SW480 (cell line): ENCODE data around the gene RPS21.

ENCODE experiments used
- DNase-seq: peaks from one replicate; pipeline ENCODE4 v3.0.0-alpha.2; 2016; ENCODE audit warnings: low spot score

The RPS21 gene

GRCh38 chr20:62396367-62397239 lies 9.7 kb downstream of the RPS21 start:
- DNase-seq, result no peak

DNA sequence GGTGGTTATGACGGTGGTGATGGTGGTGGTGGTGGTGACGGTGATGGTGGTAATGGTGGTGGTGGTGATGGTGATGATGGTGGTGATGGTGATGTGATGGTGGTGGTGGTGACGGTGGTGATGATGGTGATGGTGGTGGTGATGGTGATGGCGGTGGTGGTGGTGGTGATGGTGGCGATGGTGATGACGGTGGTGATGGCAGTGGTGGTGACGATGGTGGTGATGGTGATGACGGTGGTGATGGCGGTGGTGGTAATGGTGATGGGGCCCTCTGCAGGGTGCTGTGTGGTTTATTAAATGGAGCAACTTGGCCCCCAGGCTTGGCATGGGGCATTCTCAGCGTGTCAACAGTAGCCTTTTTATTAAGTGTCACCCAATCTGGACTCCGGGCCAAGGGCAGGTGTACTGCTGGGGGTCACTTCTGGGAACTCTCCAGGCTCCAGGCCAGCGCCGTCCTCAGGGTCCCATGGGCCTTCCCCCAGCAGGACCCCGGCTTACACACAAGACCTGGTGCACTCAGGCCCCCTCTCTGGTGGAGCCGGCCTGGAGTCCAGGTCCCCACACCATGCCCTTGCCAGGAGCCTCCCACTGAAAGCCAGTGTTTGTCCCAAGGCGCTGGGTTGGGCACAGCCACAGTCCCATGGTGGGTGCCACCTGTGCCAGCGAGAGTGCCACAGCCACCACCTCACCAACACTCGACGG lies 11.4 kb downstream of the RPS21 start:
- DNase-seq, result no peak

DNA sequence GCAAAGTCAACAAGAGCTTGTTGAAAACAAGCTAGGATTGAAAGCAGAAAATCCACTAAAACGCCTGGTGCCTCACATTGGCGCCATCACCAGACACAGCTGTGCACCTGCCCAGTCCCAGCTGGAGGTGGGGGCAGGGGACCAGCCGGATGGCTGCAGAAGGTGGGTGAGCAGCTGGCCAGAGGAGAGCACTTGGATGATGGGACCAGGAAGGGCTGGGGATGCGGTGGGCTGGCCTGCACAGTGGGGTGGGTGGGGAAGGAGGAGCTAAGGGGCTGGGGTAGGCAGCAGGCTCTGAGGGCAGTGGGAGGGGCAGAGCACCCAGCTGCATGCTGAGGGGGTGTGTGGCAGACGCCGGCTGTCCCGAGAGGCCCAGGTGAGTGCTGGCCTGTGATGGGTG lies 13.1 kb downstream of the RPS21 start:
- DNase-seq, result no peak

DNA sequence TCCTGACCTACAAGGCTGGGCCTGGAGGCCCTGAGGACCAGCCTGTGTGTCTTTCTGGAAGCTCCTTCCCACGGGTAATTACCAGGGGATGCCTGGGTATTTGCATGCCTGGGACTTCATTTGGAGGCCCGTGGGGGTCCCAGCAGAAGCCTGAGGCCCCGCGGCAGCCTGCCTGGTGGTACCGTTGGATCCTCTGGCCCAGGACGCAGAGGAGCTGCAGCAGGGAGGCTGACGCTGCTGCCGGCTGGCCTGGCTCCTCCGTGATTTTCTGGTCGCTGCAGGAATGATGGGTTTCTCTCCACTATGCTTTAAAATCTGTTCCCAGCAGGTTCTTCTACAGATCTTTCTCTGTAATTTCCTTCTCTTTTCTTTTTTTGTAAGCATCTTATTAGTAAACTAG lies 13.6 kb downstream of the RPS21 start:
- no peak for DNase-seq

GRCh38 chr20:62401331-62401779 lies 14.5 kb downstream of the RPS21 start:
- DNase-seq, result no peak

DNA sequence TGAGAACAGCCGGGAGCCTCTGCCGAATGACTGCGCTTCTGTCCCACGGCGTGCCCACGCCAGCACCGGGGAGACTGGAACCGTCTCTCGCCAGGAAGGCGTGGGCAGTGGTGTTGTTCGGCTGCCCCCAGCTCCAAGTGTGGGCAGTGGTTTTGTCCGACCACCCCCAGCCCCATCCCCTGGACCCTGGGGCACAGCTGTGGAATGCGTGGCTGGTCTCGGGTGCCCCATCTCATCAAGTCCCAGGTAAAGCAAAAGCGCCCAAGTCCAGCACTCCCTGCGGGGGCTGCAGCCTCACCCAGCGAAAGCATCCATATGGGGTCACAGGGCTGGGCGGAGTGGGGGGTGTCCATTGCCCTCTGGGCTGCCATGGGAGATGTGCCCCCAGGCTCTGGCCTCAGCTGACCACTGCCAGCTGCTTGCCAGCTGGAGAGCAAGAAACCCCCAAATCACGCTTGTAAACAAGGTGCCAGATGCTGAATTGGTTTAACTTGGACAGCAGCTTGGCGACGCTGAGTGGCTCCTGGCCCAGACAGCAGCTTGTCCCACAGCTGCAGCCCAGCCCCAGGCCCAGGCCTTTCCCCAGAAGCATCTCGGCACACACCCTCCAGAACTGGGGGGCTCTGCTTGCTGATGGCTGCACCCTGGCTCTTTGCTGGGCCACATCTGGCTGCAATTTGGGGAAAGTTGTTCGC lies 15.7 kb downstream of the RPS21 start:
- DNase-seq, result no peak

GRCh38 chr20:62403331-62403730 lies 16.4 kb downstream of the RPS21 start:
- no peak for DNase-seq

DNA sequence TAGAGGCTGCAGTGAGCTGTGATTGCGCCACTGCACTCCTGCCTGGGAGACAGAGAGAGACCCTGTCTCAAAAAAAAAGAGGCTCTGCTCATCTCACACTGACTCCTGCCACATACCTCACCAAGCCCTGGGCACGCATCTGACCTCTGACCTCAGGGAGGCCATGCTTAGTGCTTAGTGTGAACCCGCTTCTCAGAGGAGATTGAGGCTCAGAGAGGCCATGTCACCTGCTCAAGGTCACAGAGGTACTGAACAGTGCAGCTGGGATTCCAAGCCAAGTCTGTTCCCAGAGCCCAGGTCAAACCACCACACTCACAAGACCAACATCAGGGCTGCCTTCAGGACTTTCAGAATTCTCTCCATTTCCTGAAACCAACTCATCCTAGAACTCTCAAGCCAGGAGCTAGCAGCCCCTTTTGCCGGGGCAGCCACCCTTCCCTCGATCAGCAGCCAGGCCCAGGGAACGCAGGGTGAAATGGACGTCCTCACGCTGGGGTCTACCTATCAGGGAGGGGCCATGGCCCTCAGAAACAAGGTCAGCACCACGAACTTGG lies 17.3 kb downstream of the RPS21 start:
- no peak for DNase-seq

- DNase-seq, result no peak
These were observed 17.8 kb downstream of the RPS21 start for GRCh38 chr20:62404761-62405107.

DNA sequence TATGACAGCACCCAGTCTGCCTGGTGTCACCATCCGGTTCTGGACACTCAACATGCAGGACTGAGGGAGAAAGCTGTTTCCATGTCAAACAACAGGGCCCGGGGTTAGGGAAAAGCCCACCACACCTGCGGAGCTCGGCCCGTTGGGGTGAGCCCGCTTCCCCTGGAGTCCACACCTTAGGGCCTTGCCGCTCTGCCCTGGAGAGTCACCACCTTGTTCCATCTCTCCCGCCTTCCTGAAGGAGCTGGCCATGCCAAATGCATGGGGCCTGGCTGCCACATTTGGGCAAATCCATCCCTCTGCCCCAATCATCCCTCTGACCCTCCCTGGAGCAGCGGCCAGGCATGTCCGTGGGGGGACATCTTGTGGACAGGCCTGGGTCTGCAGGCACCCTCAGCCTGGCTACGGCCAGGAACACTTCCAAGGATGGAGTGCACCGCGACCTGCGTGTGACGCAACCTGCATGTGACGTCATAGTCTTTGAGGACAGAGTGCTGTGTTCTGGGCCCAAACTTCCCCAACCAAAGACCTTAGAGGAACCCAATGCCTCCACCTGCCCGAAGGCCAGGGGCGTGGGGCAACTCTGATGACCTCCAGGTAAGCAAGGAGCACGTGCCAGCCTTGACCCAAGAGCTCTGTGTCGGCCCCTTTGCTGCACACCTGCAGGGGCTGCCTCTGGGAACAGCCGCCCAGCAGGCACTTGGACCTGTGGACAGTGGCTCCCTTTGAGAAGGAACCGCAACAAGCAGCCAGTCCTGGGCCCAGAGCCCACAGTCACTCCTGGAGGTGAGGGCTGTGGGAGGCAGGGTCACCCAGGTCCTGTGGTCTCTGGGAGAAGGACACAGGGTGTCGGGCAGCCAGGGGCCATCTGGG lies 18.4 kb downstream of the RPS21 start:
- DNase-seq, result no peak

DNA sequence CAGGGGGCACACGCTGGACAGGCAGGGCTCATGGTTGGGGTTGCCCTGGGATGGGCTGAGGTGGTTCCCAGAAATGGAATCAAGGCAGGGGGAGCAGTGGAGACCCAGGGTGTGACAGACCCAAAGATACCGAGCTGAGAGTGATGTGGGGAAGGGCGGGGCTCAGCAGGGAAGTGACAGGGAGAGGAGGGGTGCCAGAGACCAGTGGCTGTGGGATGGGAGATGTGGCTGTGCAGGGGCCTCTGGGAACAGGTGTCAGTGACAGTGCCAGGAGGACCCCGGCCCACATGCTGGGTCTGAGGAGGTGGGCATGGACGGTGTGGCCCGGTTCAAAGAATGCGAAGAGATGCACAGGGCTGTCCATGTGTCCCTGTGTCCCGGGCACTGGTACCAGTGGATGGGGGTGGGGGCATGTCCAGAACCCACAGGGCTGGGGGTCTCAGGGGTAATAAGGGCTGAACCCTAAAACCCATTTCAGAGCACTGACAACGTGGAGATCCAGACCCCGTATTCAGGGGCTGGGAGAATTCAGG lies 19.1 kb downstream of the RPS21 start:
- no peak for DNase-seq

- no peak for DNase-seq
These were observed 19.8 kb downstream of the RPS21 start for GRCh38 chr20:62406635-62407176.

- peak; percentile 97 for DNase-seq
These were observed 20.5 kb downstream of the RPS21 start, which contains the start of gene CABLES2 for GRCh38 chr20:62407221-62407992. Gene CABLES2 (minus strand): TSS chr20:62407285. CDS start chr20:62407276, 9 bp downstream.

DNA sequence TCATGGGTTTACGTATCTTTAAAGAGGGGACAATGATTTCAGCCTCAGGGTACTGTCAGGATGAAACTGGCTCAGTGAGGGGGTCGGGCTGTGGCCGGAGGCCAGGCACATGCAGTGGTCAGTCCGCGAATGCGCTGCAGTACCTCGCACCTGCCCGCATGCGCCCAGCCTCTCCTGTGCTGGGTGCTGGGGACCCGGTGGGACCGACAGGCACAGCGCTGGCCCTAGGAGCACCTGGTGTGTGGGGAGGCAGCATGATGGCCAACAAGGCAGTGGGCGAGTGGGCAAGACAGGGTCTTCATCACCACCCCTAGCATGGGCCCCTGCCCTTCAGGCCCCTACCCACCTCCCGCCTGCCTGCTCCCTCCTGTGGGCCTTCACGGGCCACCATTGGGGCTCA lies 21.2 kb downstream of the RPS21 start:
- DNase-seq, result no peak

- DNase-seq, result no peak
These were observed 21.7 kb downstream of the RPS21 start for GRCh38 chr20:62408640-62409039.

GRCh38 chr20:62409086-62409853 lies 22.4 kb downstream of the RPS21 start:
- no peak for DNase-seq

DNA sequence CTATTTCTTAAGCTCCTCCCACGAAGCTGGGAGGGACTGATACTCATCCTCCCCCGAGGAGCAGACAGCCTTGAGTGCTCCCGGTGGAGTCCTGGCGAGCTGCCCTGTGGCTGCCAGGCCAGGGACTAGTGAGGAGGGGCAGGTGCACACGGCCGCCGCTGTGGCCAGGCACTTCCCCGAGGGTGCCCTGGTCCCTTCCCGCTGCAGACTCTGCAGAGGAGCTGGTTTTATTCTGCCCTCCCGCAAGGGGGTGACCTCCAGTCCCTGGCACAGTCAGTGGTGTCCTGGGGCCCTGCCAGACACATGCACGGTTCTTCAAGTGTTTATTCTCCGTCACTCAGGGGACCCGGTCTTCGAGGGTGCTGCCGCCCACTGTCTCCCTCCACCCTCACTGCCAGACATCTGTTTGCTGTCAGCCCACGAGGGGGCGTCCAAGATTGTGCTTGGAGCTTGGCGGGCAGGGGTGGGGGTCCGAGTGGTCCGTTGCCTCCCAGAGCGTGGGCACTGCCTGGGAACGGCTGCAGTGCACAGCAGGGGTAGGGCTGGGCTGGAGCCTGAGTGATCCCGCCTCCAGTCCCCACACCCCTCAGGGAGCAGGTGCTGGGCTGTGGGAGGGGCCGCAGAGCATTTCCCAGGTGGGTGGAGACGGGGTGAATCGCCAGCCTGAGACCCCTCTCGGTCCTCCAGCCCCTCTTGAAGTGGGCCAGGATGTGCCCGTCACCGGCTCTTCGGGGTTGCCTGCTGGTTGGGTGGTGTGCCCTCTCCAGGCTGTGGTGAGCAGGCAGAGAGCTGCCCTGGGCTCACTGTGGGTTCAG lies 23.2 kb downstream of the RPS21 start:
- DNase-seq, result peak; percentile 72

- no peak for DNase-seq
These were observed 24.0 kb downstream of the RPS21 start for GRCh38 chr20:62410746-62411478.
